GM19455 (cell line): Measurements from ENCODE around the gene RERE.
"Not testable (repeated sequence)": the region's sequence is repeated elsewhere in the genome, so short reads cannot be mapped to it uniquely, and the experiment has no call there.

ENCODE experiments used
- ATAC-seq: cut with Tn5 transposase; IDR thresholded peaks from one replicate; pipeline ENCODE4 v1.9.1; 2021; ENCODE audit not compliant: unreplicated experiment

RERE gene

DNA sequence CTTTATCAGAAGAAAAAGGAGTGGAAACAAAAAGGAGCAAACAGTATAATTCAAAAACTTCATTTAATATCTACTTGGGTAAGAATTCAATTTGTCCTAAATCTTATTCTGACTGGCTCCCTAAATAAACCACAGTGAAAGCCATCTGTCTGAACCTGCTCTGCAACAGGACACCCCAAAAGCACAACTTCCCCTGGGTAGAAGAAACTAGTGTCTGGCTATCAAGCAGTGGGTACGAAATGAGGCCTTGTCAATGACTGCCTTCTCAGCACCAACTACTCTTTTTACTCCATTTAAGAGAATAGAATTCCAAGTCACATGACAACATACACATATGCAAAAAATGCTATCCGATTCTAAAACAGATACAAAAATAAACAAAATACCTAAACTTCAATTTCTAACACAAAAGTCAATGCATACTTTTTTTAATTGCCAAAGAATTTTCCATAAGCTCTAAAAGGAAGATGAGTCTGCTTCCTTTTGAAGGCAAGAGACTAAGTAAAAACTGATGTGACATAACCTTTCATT lies 292.7 kb downstream of the RERE start:
- ATAC-seq, result no peak

DNA sequence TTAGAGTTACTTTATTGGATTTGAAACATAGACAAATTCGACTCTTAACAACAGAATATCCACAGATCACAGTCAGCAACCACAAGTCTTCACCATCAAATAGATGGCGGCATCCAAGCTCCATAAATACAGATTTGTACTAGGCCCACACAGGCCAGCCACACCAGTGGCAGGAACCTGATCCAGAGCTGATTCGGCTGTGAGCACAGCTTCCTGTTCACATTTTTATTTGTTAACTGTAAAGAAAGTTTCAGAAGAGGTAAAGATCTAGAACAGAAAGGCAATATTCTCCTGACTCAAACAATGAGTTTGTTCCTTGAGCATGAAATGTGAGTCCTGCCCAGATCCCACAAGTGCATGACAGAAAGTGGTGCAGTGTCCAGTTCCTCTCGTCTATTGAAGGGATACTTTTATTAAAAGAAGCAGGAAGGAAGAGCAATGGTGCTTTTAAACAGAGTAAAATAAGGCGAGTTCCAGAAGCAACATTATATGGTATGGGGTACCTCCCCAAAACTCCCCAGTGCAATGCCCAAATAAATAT lies 293.7 kb downstream of the RERE start:
- no peak for ATAC-seq

DNA sequence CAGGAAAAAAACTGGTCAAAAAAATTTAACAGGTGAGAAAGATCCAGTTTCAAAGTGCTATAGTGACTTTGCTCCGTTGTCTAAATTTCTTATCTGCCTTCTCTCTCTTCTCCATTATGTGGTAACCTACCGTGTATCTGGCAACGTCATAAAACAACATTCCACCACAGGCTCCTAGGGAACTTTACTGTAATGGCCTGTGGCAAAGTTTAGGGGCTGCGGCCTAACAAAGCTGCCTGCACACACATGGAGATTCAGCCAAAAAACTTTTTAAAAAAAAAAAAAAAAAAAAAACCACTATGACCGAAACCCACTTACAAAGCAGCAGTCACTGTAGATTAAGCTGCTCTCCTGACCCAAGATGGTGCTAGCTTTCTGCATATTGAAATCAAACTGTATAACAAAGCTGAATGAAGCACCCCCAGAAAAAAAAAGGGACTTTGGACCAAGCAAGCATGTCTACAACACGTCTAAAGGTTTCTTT lies 296.9 kb downstream of the RERE start:
- ATAC-seq, result no peak

DNA sequence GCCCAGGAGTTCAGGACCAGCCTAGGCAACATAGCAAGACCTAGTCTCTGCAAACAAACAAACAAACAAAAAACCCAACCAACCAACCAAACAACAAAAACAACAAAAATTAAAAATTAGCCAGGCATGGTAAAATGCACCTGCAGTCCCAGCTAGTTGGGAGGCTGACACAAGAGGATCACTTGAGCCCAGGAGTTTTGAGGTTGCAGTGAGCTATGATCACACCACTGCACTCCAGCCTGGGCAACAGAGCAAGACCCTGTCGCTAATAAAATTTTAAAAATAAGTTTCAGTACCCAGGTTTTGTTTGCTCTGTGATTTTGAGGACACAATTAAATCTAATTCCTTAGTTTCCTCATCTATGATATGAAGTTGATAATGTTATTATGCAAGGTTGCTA lies 298.3 kb downstream of the RERE start:
- ATAC-seq, result no peak

DNA sequence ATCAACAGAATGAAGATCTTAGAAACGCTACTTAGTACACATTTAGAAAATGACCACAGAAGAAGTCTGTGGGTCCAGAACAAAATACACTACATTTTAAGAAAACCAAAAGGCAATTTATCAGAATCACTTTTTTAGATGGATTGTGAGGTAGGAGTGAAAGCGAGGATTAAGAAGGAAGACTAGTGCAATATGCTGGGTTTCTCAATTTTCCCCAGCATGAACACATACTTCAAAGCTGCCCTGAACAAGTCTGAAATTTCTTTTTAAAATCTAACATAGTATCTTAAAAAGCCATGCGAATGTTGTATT lies 299.0 kb downstream of the RERE start:
- ATAC-seq, result no peak

DNA sequence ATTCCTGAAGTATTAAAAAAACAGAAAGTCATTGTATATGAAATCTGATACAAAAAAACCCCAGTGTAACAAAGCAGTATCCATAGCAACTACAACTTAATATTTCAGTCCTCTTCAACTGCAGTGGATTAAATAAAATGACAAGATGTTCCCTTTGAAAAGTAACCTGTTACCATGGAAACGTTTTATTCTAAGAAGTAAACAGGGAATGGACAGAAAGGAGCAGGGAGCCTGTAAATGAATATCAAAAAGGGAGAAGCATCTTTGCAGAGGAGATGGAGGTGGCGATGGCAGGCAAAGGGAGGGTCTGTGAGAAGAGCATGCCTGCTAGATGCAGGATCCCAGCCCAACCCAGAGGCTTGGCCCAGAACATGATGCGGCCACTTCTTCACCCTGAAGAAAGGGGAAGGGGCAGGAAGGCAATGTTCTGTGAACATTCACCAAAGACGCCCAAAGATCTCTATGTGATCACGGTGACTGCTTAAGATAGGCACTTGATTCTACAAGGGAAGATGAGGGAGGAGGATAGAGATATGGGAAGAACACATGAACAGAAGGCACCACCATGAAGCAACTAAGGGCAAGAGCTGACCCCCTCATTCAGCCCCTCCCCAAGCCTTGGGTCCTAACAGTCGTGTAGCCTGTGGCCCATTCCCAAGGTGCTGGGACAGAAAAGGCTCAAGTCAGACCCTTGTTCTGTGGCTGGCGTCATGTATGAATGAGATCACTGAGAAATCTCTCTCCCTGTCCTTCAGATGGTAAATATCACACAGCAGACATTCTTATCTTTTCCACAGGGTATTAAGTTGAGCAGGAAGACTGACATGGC lies 299.6 kb downstream of the RERE start:
- no peak for ATAC-seq

DNA sequence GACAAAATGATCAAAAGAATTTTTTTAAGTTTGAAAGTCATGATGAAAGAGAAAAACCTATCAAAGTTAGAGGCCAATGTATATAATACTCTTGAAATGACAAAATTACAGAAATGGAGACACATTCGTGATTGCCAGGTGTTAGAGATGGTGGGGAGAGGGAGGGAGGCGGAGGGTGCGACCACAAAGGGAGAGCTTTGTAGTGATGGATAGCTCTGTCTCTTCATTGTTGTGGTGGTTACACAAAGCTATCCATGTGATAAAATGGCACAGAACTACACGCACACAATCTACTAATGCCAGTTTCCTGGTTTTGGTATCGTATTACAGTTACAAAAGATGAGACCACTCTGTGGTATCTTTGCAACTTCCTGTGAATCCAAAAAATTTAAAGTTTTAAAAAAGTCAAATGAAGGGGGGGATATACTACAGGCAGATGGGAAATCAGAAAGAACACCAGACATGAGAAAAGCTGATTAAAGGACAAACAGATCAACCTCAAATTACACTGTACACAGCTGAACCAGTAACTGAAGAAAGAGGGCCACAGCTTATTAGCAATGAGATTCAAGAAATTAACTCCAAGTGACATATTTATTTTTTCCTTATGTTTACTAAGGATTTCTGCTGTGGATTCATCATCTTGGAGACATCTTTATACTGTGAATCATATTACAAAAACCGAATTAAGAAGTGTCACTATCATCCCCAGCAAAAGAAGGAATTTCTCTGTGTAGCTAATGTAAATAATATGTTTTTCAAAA lies 300.5 kb downstream of the RERE start:
- no peak for ATAC-seq

DNA sequence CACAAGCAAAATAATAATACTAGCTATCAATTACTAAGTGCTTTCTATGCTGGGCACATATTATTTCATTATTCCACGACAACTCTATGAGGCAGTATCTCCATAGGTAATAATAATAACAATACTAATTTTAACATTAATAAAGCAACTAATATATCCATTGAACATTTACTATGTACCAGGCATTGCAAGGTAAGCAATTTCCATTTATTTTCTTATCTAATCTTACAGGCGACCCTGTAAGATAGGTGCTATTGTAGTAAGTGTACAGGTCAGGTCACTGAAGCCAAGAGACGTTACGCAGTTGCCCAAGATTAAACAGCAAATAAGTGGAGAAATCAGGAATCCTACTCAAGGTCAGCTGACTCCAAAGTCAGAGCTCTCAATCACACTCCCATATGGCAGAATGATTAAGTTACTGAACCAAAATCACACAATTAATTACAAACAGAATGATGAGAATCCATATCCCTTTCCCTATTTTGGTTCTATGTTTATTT lies 301.1 kb downstream of the RERE start:
- ATAC-seq, result no peak

DNA sequence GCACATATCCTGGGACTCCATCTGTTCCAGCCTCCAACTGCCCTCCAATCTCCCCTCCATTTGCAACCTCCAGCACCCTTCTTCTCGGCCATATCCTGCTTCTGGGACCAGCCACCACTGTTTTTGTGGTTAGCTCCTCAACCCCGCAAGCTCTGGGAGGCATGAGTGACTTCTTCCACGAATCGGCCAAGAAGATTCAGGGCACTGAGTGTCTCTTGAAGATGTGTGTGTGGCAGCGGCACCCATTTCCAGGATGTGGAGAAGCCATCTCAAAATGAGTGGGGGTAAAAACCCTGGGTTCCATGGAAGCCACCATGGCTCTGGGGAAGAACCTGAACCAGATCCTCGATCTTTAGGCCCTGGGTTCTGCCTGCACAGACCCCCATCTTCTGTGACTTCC lies 304.9 kb downstream of the RERE start:
- no peak for ATAC-seq

DNA sequence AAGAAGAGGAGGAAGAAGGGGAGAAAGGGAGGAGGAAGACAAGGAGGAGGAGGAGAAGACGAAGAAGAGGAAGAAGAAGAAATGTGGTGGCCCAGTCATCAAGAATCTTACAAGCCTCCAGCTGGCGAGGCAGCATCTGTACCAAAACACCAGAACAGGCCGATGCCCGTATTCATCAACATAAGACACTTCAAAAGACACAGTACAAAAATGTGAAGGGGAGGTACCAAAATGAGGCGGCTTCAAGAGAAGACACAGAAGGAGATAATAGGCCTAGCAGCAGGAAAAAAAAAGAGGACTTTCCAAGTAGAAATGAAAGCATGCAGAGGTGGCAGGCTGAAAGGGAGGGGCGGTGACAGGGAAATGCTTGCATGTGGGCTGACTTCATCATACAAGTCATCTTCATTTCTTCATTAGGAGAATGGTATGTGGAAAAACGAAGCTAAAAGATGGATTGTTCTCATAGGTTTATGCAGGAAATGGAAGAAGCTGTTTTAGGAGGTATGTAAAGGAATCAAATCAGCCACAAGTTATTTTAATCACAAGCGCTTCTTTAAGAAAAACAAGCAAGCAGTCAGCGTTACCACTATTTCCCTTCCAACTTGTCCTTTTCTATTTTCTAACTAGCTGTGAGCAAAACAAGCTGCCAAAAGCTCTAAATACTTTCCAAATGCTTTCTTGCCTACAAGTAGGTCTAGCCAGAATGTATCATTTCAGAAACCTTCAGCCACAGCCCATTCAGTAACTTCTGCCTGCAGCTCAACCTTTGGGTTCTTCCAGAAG lies 307.2 kb downstream of the RERE start:
- ATAC-seq, result no peak

DNA sequence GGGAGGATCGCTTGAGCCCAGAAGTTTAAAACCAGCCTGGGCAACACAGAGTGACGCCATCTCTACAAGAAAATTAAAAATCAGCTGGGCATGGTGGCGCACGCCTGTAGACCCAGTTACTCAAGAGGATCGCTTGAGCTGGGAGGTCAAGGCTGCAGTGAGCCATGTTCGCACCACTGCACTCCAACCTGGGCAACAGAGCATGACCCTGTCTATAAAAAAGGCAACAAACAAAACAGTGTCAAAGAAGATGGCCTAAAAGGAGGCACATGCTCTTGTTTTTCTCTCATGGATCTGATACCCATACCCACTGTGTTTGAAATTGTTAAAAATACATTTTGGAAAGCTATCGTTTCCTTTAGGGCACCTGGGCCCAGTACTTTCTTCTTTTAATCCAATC lies 307.9 kb downstream of the RERE start:
- no peak for ATAC-seq

DNA sequence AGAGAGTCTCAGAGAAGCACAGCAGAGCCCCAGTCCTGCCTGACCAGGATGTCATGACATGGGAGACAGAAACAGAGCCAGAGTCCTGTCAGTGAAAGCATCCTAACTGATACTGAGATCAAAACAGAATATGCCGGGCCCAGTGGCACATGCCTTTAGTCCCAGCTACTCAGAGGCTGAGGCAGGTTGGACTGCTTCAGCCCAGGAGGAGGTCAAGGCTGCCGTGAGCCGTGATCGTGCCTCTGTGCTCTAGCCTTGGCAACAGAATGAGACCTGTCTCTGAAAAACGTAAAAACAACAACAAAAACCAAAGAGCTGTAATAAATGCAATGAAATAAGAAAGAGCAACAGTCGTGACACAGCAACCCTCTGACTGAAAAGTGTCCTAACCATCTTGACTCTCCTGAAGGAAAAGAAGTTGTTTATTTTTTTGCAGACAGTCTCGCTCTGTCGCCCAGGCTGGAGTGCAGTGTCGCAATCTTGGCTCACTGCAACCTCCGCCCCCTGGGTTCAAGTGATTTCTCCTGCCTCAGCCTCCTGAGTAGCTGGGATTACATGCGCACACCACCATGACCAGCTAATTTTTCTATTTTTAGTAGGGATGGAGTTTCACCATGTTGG lies 310.3 kb downstream of the RERE start:
- no peak for ATAC-seq

DNA sequence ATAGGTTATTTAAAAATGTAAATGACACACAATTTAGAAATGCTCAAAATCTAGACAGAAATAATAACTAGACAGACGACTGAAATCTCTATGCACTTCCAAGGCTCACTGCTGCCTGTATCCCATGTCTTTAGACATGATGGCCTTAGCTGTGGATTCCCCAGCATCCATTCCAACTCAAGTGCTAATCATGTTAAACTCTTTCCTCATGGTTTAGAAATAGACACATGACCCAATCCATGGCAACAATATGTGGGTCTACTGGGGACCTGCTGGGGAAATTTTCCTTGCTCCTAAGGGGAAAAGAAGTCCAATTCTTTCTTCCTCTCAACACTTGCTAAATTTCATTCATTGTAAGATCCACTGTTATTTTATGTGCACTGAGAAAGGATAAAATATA lies 311.0 kb downstream of the RERE start:
- no peak for ATAC-seq

DNA sequence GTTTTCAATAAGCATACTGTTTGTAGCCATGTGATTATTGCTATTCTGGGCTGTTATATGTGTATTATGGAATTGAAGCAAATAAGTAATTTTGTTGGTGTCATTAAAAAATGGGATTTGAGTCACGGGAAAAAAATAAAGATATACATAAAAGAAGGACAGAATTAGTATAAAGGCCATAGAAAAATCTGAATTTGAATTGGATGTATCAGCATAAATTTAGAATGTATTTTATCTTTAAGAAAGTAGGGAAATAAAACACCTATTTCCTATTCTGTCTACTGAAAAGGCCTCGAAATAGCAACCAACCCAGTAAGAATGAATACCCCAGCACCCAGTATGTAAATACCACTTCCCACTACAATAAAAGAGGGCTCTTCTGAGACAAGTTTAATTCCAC lies 313.6 kb downstream of the RERE start:
- no peak for ATAC-seq

DNA sequence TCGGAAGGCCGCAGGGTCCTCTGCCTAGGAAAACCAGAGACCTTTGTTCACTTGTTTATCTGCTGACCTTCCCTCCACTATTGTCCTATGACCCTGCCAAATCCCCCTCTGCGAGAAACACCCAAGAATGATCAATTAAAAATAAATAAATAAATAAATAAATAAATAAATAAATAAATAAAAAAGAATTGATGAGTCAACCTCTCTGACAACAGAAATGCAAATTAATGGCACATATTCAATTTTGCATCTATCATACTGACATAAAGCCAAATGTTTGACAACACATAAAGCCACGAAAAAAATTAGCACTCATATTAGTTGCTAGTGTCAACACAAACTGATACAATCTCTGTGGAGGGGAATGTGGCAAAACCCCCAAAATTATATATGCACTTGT lies 314.5 kb downstream of the RERE start:
- ATAC-seq, result not testable (repeated sequence)

DNA sequence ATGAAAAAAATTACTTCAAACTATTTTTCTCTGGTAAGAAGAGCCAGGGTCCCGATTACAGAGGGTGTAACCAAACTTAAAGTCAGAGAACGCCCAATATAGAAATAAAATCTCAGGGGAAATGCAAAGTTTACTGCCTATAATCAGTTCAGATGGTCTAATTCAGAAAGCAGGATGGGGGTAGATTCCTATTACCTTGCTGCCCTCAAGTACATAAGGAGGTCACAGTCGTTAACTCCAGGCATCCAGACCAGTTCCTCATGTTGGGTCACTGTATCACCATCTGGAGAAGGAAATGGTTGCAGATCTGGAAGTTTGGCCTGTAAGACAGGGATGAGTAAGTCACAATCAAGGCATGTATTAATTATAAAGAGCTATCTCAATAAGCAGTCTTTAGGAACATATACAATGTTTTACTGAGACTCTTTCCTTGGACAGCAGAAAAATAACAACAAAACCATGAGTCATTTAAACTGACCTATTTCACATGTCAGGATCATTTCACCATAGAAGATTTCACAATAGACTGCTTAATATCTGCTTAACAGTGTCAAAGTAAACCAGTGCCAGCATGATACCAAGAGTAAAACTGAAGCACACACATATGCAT lies 320.1 kb downstream of the RERE start:
- ATAC-seq, result no peak

DNA sequence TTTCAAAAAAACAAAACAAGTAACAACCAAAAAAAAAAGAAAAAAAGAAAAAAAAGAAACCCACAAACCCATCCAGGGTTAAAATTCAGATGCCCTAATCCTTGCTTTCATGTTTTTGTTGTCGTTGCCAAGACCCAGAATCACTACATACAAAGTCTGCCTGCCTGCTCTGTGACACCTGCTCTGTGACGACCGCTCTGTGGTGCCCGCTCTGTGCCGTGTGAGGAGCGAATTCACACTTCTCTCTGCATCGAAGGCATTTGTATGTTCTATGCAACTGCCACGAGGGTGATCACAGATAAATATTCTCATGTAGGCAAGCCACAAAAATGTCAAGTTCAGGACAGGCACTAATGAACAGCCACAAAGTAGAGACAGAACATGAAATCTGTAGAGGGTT lies 321.0 kb downstream of the RERE start:
- no peak for ATAC-seq

DNA sequence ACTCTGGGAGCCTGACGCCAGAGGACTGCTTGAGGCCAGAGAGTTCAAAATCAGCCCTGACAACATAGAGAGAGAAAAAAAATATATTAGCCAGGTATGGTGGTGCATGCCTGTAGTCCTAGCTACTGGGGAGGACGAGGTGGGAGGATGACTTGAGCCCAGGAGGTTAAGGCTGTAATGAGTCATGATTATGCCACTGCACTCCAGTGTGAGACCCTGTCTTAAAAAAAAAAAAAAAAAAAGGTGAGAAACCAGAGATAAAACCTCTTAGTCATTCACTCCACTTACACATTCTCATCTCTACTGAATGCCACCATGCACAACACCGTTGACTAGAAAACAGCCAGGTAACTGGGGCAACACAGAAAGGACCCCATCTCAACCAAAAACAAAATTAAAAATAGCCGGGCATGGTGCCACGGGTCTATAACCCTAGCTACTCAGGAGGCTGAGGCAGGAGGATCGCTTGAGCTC lies 321.5 kb downstream of the RERE start:
- no peak for ATAC-seq

DNA sequence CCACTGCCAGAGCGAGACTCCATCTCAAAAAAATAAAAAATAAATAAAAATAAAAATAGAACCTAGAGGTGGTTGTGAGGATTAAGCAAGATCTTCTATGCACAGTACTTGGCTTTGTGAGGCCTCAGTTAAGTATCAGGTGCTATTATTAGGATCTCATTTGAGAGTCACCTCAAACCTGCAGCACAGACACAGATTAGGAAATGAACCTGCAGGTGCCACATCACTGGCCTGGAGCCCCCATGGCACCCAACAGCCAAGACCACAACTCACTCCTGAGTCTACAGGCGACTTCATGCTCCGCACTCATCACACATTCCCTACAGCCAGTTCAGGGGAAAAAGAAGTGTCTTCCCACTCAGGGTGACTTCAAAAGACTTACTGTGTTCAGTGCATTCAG lies 322.8 kb downstream of the RERE start:
- ATAC-seq, result no peak

DNA sequence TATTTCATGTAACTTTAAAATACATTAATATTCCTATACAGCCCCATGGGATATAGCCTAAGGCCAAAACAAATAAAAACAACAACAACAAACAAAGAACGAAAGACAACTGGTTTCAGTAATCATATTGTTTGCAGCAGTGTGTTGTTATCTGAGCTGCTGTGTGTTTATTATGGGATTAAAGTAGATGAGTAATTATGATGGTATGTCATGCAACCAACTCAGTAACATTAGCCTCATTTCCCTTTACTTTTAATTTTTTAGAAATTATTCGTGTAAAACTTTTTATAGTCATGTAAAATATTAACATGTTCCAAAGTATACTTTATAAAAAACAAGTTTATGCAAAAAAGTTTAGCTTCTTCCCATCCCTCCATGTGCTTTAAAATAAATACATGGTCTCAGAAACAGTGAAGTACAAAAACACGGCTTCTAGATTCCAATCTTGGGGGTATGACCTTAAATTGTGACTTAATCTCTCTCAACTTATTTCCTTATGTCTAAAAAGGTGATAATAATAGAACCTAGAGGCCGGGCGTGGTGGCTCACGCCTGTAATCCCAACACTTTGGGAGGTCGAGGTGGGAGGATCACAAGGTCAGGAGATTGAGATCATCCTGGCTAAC lies 323.4 kb downstream of the RERE start:
- no peak for ATAC-seq
